H1 (cell line): ENCODE measurements around the gene TBC1D17. TPM values are rescaled to one million over a fixed set of nuclear protein-coding genes. Genes with fewer than 3 reads are reported as not detected.

Experiments
- CTCF ChIA-PET: fragments of 300-600 bp; sonication (Branson Sonifier 250); formaldehyde crosslinking; loops from one replicate; lab custom pipeline; 2021; ENCODE audit not compliant: partially characterized antibody; lab: Charles Lee
- POLR2A ChIA-PET: fragments of 300-600 bp; sonication (Branson Sonifier 250); formaldehyde crosslinking; loops from one replicate; lab custom pipeline; 2021; ENCODE audit warnings: inconsistent platforms; ENCODE audit not compliant: partially characterized antibody; lab: Charles Lee
- DNase-seq, 2 experiments: peaks; one replicate each; pipeline versions ENCODE4 v3.0.0 to v3.0.0-alpha.2; 2010 to 2022; ENCODE audit warnings: low spot score in 2 of 2, low read depth in 1 of 2, mixed read lengths in 1 of 2
- FAIRE-seq: peaks from 2 replicates; lab custom pipeline; 2011; peaks lifted over from hg19 to GRCh38; lab: Jason Lieb, UNC
- H2AFZ ChIP-seq: 2 replicates; pipeline ENCODE4 v1.8.1; 2012; ENCODE audit warnings: low read length, inconsistent platforms
- H2AK5ac ChIP-seq: 2 replicates; pipeline ENCODE4 v1.6.1; 2013; ENCODE audit warnings: low read depth, low read length
- H2BK120ac ChIP-seq: replicated peaks from 2 replicates; pipeline ENCODE3; 2013; ENCODE audit warnings: low read depth, low read length, inconsistent platforms
- H2BK12ac ChIP-seq: 2 replicates; pipeline ENCODE4 v1.6.1; 2013; ENCODE audit warnings: low read depth, low read length
- H2BK15ac ChIP-seq: 2 replicates; pipeline ENCODE4 v1.6.1; 2013; ENCODE audit warnings: low read length
- H2BK20ac ChIP-seq: 2 replicates; pipeline ENCODE4 v1.6.1; 2013; ENCODE audit warnings: low read length
- H2BK5ac ChIP-seq: 2 replicates; pipeline ENCODE4 v1.6.1; 2013; ENCODE audit warnings: low read depth, low read length
- H3K14ac ChIP-seq: 2 replicates; pipeline ENCODE4 v1.6.1; 2013; ENCODE audit warnings: inconsistent platforms; ENCODE audit not compliant: insufficient read length
- H3K18ac ChIP-seq: 2 replicates; pipeline ENCODE4 v1.6.1; 2013; ENCODE audit warnings: low read length; ENCODE audit errors: extremely low read depth
- H3K23ac ChIP-seq: 2 replicates; pipeline ENCODE4 v1.6.1; 2013; ENCODE audit warnings: inconsistent platforms; ENCODE audit not compliant: insufficient read length
- H3K23me2 ChIP-seq: 2 replicates; pipeline ENCODE4 v1.6.1; 2013; ENCODE audit warnings: low read depth, low read length
- H3K27ac ChIP-seq: 2 replicates; pipeline ENCODE4 v1.6.1; 2011; ENCODE audit warnings: low read depth, low read length, inconsistent platforms
- H3K27me3 ChIP-seq, 4 experiments: replicated peaks in 1 of 4; 1 replicate in 1 of 4; 2 replicates in 3 of 4; pipeline versions ENCODE4 v1.6.1 to v1.8.1; 2011 to 2013; ENCODE audit warnings: low read length in 3 of 4, mild to moderate bottlenecking in 3 of 4, inconsistent platforms in 2 of 4, mixed read lengths in 2 of 4, moderate library complexity in 1 of 4; ENCODE audit not compliant: control insufficient read depth in 3 of 4, insufficient read depth in 3 of 4; ENCODE audit errors: extremely low read depth in 1 of 4
- H3K36me3 ChIP-seq, 4 experiments: 2 replicates each; pipeline versions ENCODE4 v1.6.1 to v1.8.1; 2011 to 2013; ENCODE audit warnings: mild to moderate bottlenecking in 4 of 4, low read length in 3 of 4, moderate library complexity in 2 of 4, control low read depth in 1 of 4, inconsistent platforms in 1 of 4; ENCODE audit not compliant: insufficient read depth in 4 of 4, control insufficient read depth in 2 of 4
- H3K4ac ChIP-seq: replicated peaks from 2 replicates; pipeline ENCODE3; 2013; ENCODE audit warnings: low read length, low read depth, mixed read lengths, inconsistent platforms; ENCODE audit not compliant: insufficient read length
- H3K4me1 ChIP-seq, 4 experiments: replicated peaks in 1 of 4; 1 replicate in 1 of 4; 2 replicates in 3 of 4; pipeline versions ENCODE4 v1.6.1 to v1.8.1; 2011 to 2013; ENCODE audit warnings: low read length in 3 of 4, inconsistent platforms in 2 of 4, mixed read lengths in 1 of 4; ENCODE audit not compliant: insufficient read depth in 4 of 4, control insufficient read depth in 3 of 4
- H3K4me2 ChIP-seq, 2 experiments: 2 replicates each; pipeline versions ENCODE4 v1.6.1 to v1.8.1; 2011 to 2013; ENCODE audit warnings: low read depth in 2 of 2, low read length in 2 of 2, control low read depth in 1 of 2, inconsistent platforms in 1 of 2, mild to moderate bottlenecking in 1 of 2; ENCODE audit not compliant: insufficient read depth in 1 of 2
- H3K4me3 ChIP-seq, 4 experiments: fragments of 200-600, 300-600 bp in 1 of 4; sonication (generic), shearing (Covaris generic), sonication (Bioruptor Twin) in 1 of 4; 2 replicates each; pipeline versions ENCODE4 v1.5.1 to v1.8.1; 2011 to 2016; ENCODE audit warnings: low read length in 4 of 4, low read depth in 3 of 4, control low read depth in 2 of 4, inconsistent platforms in 2 of 4, mild to moderate bottlenecking in 2 of 4, mixed read lengths in 1 of 4, moderate library complexity in 1 of 4; ENCODE audit not compliant: insufficient read depth in 2 of 4; ENCODE audit errors: extremely low read depth in 1 of 4
- H3K56ac ChIP-seq: replicated peaks from 2 replicates; pipeline ENCODE3; 2013; ENCODE audit warnings: low read depth, mild to moderate bottlenecking, mixed read lengths, low read length, inconsistent platforms; ENCODE audit not compliant: insufficient read length
- H3K79me1 ChIP-seq: 2 replicates; pipeline ENCODE4 v1.6.1; 2013; ENCODE audit warnings: low read depth, low read length, control low read depth
- H3K79me2 ChIP-seq, 2 experiments: 2 replicates each; pipeline versions ENCODE4 v1.6.1 to v1.8.1; 2012 to 2013; ENCODE audit warnings: low read length in 2 of 2, mild to moderate bottlenecking in 2 of 2, inconsistent platforms in 1 of 2; ENCODE audit not compliant: insufficient read depth in 2 of 2, control insufficient read depth in 1 of 2
- H3K9ac ChIP-seq, 4 experiments: replicated peaks in 1 of 4; 1 replicate in 1 of 4; 2 replicates in 3 of 4; pipeline versions ENCODE4 v1.6.1 to v1.8.1; 2011 to 2013; ENCODE audit warnings: low read depth in 3 of 4, low read length in 3 of 4, control low read depth in 2 of 4, mild to moderate bottlenecking in 2 of 4, moderate library complexity in 2 of 4, inconsistent platforms in 1 of 4; ENCODE audit errors: extremely low read depth in 1 of 4
- H3K9me3 ChIP-seq, 2 experiments: 2 replicates each; pipeline versions ENCODE4 v1.6.1 to v1.8.1; 2012 to 2013; ENCODE audit warnings: mild to moderate bottlenecking in 2 of 2, moderate library complexity in 2 of 2, control low read depth in 1 of 2, inconsistent platforms in 1 of 2, low read depth in 1 of 2, low read length in 1 of 2, mixed read lengths in 1 of 2; ENCODE audit not compliant: insufficient read depth in 2 of 2
- H4K20me1 ChIP-seq, 2 experiments: replicated peaks in 1 of 2; 2 replicates each; pipeline versions ENCODE3 to v1.8.1; 2011 to 2013; ENCODE audit warnings: inconsistent platforms in 2 of 2, low read length in 2 of 2, mild to moderate bottlenecking in 1 of 2; ENCODE audit not compliant: insufficient read depth in 2 of 2, control insufficient read depth in 1 of 2
- H4K5ac ChIP-seq: 2 replicates; pipeline ENCODE4 v1.6.1; 2013; ENCODE audit warnings: low read length, low read depth, mixed read lengths, inconsistent platforms; ENCODE audit not compliant: insufficient read length
- H4K8ac ChIP-seq: 2 replicates; pipeline ENCODE4 v1.8.0; 2013; ENCODE audit warnings: mild to moderate bottlenecking, moderate library complexity, low read length, inconsistent platforms; ENCODE audit not compliant: insufficient read depth; ENCODE audit errors: extremely low read depth
- H4K91ac ChIP-seq: replicated peaks from 2 replicates; pipeline ENCODE3; 2013; ENCODE audit warnings: low read length, mixed read lengths, inconsistent platforms; ENCODE audit not compliant: insufficient read length
- ATF3 ChIP-seq: IDR thresholded peaks from 2 replicates; pipeline ENCODE4 v1.6.1; 2011; ENCODE audit warnings: low read depth, mild to moderate bottlenecking, low read length; ENCODE audit not compliant: insufficient read depth
- E2F6 ChIP-seq: IDR thresholded peaks from 2 replicates; pipeline ENCODE4 v1.6.1; 2012; ENCODE audit warnings: inconsistent platforms
- JUN ChIP-seq: IDR thresholded peaks from 2 replicates; pipeline ENCODE4 v1.6.1; 2011; ENCODE audit warnings: low read depth, mild to moderate bottlenecking, improper control_type of control experiment, low read length
- TAF7 ChIP-seq: optimal IDR thresholded peaks from 2 replicates; pipeline ENCODE3; 2011; ENCODE audit warnings: low read depth, mild to moderate bottlenecking, inconsistent platforms, low read length, moderate library complexity, borderline replicate concordance
- WGBS, 2 experiments: shearing (Covaris generic) in 1 of 2; methylation state at CpG; one replicate each; pipeline versions ENCODE4 v1.1.6 to v1.1.7; 2013 to 2015; ENCODE audit warnings: low lambda C conversion rate in 2 of 2, mixed read lengths in 2 of 2, inconsistent platforms in 1 of 2, low coverage in 1 of 2, missing lambda C conversion rate in 1 of 2; ENCODE audit not compliant: insufficient replicate concordance in 2 of 2, insufficient coverage in 1 of 2, insufficient read length in 1 of 2; ENCODE audit errors: extremely low coverage in 1 of 2, missing lambda C conversion rate in 1 of 2; 5-methylcytosine and 5-hydroxymethylcytosine counted together
- polyA plus RNA-seq, 7 experiments: library from polyadenylated mRNA; depleted of rRNA in 3 of 7; stranded (reverse) in 5 of 7; unstranded in 2 of 7; fragments of >200 nt in 5 of 7; fragments of 200-250 nt in 2 of 7; gene quantifications; 1 replicate in 5 of 7; 2 replicates in 1 of 7; 4 replicates in 1 of 7; pipeline versions ENCODE4 v1.2.1 to v1.2.3, GENCODE V29; 2011 to 2013; ENCODE audit warnings: missing spikeins in 2 of 7, mixed read lengths in 2 of 7
- total RNA-seq: library from RNA; stranded (reverse); fragmentation: NEBNext Ultra II Directional; extraction: Animal tissue kit (Norgen Biotek cat#: 25700); gene quantifications from 2 replicates; pipeline ENCODE4 v1.2.1, GENCODE V29; 2021

TBC1D17 gene
- total and polyA plus RNA-seq, 2 of the 8 experiments (the other 6 are each of a cell fraction or from before 2014, with no cell fraction given) = 30.3 to 44.9 TPM

DNA sequence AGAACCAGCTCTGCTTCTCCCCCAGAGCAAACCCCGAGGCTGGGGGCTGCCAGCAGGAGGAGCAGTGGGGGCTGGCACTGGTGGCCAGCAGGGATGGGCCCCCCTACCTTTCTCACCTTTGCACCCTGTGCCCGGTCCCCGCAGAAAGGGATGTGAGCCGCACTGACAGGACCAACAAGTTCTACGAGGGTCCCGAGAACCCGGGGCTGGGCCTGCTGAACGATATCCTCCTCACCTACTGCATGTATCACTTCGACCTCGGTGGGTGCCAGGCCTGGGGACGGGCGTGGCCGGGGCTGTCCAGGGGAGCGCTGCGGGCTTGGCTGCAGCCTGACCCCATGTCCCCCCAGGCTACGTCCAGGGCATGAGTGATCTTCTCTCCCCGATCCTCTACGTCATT is 6.6 kb downstream of the TBC1D17 start:
- no peak overlapping the region for H3K27ac ChIP-seq
- no peaks in the 10 kb centered on the region for H3K23me2 ChIP-seq
- peaks cover 10 to 19% of the 10 kb centered on the region in 2 experiments for H4K20me1 ChIP-seq
- H3K23ac ChIP-seq = no peak overlapping the region
- no peak overlapping the region for H2BK12ac ChIP-seq
- no peak overlapping the region for H2BK15ac ChIP-seq
- H3K9me3 ChIP-seq = peaks cover 0 to 3% of the 10 kb centered on the region in 2 experiments; a peak in 1 of 4 replicates
- no peak overlapping the region for H3K14ac ChIP-seq
- peaks cover 0 to 5% of the 10 kb centered on the region in 2 experiments; a peak in 1 of 4 replicates for H3K79me2 ChIP-seq
- H3K4me2 ChIP-seq = no peak overlapping the region
- peaks cover 5% of the 10 kb centered on the region; the same call in 1 of the 2 replicates for H3K79me1 ChIP-seq
- H2AK5ac ChIP-seq = no peak overlapping the region
- no peak overlapping the region for H2BK120ac ChIP-seq
- H2BK20ac ChIP-seq = no peak overlapping the region
- TF ChIP-seq TAF7 (no peak), JUN (no peak), E2F6 (no peak), ATF3 (no peak)
- CTCF ChIA-PET = interaction anchor here (0.7 to 1.2 kb wide), 2 partner anchors 19 to 35 kb away, joined by 3 read pairs; no protein-coding TSS in a partner anchor
- H3K4me1 ChIP-seq = no peaks in the 10 kb centered on the region; a peak in 2 of 7 replicates
- no peak overlapping the region for H4K5ac ChIP-seq
- FAIRE-seq = no peak
- H3K4me3 ChIP-seq = no peak overlapping the region
- H4K8ac ChIP-seq = no peak overlapping the region
- H4K91ac ChIP-seq = no peak overlapping the region
- H3K4ac ChIP-seq = no peak overlapping the region
- H3K27me3 ChIP-seq = peaks cover 0 to 1% (median under 1%) of the 10 kb centered on the region in 4 experiments; a peak in 4 of 7 replicates
- H3K18ac ChIP-seq = no peak overlapping the region
- H3K9ac ChIP-seq = no peak overlapping the region
- POLR2A ChIA-PET = interaction anchor here (0.8 to 1.7 kb wide), 3 partner anchors 15 to 46 kb away, joined by 3 to 5 read pairs (median 3); no protein-coding TSS in a partner anchor
- no peak overlapping the region for H3K56ac ChIP-seq
- no peak for DNase-seq
- no peak overlapping the region for H2AFZ ChIP-seq
- no peak overlapping the region for H2BK5ac ChIP-seq
- H3K36me3 ChIP-seq = peaks cover 24 to 55% (median 49%) of the 10 kb centered on the region in 4 experiments
- WGBS, 2 experiments = 93% methylated on average over 13 of the region's 18 CpGs; no CpG with 5 or more reads in 1 of the 2 experiments
